Forelimb muscle (tissue), 1 donor: ENCODE measurements around the gene PIAS2. TPM values are rescaled to one million over a fixed set of nuclear protein-coding genes. Genes with fewer than 3 reads are reported as not detected.
"Not testable (repeated sequence)": the region's sequence is repeated elsewhere in the genome, so short reads cannot be mapped to it uniquely, and the experiment has no call there.

Experiments used
- DNase-seq: peaks from one replicate; pipeline ENCODE4 v3.0.0-alpha.2; 2013; ENCODE audit warnings: low read depth
- polyA plus RNA-seq: library from polyadenylated mRNA; unstranded; fragments of 120-200 nt; gene quantifications from one replicate; pipeline ENCODE4 v1.2.1, GENCODE V29; 2013; ENCODE audit not compliant: insufficient read length

Gene PIAS2
- polyA plus RNA-seq, 1 donor: 27.9 TPM

DNA sequence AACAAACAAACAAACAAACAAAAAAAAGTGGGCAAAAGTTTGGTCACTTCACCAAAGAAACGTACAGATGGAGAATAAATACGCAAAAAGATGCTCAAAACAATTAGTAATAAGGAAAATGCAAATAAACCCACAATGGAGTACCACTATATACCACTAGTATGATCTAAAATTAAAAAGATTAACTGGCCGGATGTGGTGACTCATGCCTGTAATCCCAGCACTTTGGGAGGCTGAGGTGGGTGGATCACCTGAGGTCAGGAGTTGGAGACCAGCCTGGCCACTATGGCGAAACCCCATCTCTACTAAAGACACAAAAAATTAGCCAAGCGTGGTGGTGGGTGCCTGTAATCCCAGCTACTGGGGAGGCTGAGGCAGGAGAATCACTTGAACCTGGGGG, 84.9 kb downstream of the PIAS2 start:
- DNase-seq: not testable (repeated sequence)

DNA sequence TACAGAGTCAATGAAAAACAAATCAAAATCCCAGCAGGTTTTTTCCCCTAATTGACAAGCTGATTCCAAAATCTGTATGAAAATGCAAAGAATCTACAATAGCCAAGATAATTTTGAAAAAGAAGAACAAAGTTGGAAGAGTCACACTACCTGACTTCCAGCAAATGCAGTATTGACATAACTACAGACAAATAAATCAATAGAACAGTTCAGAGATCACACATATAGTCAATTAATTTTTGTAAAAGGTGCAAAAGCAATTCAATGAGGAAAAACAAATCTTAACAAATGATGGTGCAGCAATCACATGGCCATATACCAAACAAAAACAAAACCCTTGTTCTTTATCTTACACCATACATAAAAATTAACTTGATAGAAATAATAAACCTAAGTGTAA, 85.9 kb downstream of the PIAS2 start:
- DNase-seq: no peak

DNA sequence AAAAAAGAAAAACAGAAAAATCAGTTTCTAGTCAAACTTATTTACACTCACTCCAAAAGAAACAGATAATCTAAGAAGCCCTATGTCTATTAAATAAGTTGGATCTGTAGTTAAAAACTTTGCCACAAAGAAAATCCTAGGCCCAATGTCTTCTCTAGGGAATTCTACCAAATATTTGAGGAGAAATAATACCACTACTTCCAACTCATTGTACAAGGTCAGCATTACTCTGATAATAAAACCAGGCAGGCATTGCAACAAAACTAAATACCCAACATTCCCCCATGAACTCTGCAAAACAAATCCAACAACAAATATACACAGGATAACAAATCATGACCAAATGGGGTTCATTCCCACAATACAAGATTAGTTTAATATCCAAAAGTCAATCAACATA, 86.7 kb downstream of the PIAS2 start:
- DNase-seq: no peak

DNA sequence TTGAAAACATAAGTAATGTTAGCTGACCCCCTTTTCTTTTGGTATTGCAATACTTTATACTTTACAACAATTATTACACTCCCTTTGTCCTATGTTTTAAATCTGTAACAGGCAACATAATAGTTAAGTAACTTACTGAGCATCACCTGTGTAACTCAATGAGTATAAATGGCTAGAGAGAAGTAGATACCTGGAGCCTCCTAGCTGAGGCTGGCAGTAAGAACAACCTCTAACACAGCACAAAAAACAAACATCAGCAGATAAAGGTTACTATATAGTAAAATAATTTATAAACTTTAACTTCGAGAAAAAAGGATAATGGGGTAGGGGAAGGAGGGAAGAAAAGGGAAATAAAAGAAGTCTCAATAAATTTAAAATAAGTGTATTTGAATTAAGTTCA, 87.4 kb downstream of the PIAS2 start:
- DNase-seq: no peak

DNA sequence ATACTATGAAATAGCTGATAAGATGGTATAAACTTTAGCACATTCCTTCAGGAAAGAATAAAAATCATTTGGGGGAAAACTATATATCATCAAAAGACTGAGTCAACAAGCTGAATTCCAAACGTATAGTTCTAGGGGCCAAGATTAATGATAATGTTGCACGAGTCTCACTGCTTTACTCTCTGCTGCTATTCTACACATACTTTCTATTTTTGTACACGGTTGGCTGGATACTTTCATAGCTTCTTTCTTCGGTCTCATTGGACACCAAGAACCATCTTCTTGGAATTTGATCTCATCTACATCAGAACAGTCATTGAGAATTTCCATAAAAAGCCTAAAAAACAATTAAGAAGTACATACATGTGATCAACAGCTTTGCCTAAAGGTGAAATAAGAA, 87.8 kb downstream of the PIAS2 start:
- DNase-seq: no peak

DNA sequence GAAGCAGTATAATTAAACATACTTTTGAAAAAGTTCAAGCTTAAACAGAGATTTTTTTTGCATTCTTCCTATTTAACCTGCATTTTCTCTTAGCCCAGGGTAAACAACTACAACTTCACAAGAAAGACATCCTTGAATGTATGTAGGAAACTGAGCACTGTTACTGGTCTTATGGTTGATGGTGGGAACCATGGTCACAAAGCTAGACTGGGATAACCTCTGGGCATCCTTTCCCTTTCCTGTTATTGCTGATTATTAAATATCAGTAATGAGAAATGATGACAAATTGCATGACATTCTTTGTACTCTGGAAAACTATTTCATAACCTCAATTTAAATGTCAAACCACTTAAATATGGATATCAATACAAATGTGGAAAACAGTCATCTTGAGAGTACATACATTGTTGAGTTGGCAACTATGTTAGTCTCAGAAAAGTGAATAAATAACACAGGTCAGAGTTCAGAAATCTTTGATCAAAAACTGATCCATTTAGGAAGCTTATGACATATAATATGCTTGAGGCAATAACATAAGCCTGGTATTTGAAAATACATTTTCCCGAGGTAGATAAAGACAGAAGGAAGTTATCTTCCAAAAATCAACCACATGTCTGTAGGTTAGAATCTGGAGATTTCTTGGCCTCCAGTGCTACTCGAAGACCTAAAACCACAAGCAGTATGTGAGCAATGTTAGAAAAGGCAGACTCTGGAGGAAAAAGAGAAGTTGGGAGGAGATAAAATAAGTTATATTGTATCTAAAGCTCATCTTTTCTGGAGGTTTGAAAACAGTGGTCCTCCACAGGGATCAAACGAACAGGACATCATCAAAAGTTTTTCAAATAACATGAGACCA, 95.2 kb downstream of the PIAS2 start:
- no peak for DNase-seq

DNA sequence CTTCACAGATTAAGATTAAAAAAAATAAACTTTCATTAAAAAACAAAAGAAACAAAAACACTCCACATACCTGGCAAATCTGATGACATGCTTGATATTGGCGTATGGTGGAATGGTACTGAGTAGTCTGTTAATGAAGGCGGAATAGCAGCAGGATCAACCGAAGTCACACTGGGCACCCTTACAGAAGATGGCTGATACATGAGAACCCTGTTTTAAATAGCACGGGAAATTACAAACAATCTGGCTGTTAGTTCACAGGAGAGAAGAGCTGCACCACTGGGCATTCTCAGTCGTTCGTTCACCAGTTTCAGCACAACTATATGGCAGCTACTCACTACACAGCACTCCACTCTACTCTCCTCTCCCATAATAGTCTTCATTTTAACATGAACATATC, 96.4 kb downstream of the PIAS2 start:
- no peak for DNase-seq

DNA sequence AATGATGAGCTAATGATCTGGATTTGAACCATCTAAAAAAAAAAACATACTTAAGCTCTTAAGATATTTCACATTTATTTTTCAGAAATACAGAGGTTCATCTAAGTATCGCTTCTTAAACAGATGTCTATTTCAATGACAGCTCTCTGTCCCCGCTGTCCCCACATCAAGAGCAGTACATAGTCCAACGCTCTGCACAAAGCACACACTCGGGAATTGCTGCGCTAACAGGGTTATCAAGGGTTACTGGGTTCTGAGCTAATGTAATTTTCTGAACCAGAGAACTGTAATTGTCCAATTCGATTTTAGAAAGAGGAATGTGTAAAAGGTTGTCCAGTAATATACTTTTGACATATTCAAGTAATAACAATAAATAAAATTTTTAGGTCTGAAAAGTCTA, 101.6 kb downstream of the PIAS2 start:
- no peak for DNase-seq

DNA sequence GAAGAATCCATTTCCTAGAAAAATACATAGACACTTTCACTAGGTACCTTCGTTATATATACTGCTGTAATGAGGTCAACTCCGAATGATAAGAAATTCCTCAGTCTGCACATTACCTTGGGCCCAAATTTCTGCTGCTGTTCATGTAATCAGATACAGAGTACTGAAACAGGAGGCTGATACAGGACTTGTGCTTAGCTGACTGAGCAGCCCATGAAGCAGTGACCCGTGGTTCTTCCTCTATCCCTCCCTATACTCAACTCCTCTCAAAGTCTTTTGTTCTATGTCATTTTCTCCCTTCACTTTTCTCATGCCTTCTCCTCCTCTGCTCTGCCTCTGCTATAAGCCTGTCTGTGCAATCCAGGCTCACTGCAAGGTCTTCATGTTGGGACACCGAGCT, 102.9 kb downstream of the PIAS2 start:
- DNase-seq: no peak

DNA sequence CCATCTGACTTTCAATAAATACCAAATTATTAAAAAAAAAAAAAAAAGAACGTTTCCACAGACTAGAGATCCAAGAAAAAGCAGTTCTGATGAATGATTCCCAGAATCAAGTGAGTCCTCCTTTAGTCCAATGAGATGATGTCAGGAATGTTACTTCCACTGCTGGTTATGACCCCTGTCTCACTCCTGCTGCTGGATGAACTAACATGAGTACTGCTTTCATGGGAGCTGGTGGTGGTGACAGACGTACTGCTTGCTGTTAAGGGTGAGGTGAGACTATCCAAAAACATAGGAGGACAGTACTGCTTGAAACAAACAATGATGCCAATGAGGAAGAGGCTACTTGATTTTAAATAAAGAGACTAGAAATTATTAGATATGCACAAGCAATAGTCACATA, 105.0 kb downstream of the PIAS2 start:
- DNase-seq: no peak

DNA sequence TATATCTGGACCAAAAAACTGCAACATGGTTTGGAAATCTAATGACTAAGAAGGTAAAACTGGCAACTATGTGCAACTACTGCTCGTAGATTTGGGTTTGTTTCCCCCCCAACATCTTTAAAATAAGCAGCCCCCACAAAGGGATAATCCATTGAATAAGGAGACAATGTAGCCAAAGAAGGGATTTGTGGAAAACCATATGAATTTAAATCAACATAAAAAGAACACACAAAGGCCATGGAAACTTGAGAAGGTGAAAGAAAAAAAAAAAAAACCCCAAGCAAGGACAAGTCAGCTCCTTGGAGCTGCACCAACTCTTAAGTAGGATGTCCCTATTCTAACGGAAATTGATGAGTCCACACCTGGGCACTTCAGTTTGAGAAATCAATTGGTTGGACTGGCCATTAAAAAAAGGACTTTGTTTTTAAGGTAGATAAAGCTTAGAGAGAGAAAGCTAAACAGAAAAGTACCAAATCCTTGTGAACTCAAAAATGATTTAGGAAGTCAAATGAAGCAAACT, 106.8 kb downstream of the PIAS2 start:
- DNase-seq: no peak

DNA sequence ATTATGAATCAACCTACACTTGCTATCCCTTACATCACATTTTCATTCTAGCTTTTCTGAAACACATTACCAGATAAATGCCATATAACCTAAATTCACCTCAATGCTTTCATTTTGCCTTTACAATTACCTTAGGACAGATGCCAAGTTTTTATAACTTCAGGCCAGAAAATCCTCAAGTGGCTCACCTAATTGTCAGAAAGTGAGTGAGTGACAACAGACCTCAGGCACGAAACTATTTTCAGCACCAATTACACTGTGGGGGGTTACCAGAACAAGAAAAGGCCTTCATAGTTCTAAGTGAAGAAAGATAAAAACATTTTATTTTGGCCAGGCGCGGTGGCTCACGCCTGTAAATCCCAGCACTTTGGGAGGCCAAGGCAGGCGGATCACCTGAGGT, 108.2 kb downstream of the PIAS2 start:
- no peak for DNase-seq

DNA sequence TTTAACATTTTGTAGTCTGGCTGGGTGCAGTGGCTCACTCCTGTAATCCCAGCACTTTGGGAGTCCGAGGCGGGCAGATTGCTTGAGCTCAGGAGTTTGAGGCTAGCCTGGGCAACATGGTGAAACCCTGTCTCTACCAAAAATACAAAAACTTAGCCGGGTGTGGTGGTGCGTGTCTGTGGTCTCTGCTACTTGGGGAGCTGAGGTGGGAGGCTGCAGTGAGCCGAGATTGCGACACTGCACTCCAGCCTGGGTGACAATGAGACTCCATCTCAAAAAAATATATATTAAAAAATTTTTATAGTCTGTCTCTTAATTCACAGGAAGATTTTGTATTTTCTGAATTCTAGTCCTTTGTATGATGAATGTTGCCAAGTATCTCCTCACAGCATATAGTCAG, 121.4 kb downstream of the PIAS2 start:
- not testable (repeated sequence) for DNase-seq

DNA sequence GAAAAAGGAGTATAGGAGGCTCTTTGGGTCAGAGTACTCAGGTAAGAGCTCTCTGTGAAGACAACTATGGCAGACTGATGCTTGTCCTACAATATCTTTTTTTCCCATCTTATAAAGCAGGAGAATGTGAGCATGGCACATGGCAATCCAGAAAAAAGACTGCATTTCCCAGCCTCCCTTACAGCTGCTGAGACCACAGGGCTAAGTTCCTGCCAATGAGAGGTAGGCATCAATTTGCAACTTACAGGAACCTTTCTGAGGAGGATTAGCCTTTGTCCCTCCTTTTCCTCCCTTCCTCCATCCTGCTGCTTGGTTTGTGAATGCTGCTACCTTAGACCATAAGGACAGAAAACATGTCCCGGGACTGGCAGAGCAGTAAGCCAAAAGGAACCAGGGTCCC, 122.7 kb downstream of the PIAS2 start:
- no peak for DNase-seq

DNA sequence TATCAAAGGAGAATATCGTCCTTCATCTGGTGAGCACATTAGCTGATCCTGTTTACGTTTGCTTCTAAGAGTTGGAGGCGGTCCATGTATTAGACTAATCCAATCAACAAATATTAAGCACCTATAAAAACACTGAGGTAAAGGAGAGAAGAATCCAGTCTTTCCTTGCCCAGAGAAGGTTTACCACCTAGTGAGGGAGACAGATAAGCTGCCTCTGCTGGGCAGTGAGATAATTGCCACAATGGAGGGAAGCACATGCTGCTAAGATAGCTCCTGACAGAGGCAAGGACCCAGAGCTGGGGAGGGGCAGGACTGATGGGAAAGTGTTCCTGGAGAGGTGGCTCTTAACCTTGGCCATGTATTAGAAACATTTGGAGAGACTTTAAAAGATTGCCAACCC, 123.7 kb downstream of the PIAS2 start:
- no peak for DNase-seq

DNA sequence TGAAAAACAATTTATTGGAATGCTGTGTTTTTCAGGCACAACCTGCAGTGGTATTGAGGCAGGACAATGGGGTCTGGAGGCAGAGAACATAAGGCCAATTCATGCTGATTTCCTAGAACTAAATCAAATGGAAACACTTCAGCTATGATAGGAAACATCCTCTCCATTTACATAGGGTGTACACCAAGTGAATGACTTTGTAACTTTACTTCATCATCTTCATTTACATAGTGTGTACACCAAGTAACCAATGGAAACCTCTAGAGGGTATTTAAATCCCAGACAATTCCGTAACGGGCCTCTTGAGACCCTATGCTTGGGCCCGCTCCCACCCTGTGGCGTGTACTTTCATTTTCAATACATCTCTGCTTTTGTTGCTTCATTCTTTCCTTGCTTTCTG, 128.2 kb downstream of the PIAS2 start:
- no peak for DNase-seq

DNA sequence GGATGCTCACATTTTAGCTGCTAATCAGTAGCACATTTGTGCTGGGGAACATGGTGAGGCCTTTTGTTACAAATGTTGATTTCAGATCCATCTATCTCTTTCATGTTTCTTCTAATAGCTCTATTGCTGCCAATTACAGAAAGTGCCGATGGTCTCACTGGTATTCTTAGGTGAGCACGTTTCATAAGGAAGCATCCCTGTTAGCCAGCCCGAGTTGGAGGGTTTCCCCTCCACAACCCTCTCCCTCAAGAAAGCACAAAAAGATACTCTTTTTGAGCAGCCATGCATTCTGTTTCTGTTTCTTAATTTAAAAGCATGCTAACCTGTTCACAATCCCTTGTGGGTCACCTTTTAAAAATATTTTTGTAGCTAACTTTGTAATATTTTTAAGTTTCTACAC, 129.6 kb downstream of the PIAS2 start:
- DNase-seq: no peak

DNA sequence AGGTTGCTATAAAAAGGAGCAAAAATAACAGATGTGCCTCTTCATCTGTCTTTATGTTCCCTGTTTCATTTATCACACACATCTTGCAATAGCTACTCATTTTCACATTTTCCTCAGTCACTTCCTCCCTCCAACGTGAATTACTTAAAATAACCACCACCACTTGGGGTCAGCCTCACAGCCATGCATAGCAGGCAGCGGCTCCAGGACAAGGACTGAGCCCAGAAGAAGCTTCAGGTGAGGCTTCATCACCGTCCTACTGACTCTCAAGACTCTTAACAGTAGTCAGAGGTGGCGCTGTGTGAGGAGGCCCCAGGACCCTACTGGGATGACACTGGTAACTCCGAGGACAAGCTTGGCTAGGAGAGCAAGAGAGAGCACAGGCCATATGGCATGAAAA, 144.9 kb downstream of the PIAS2 start:
- no peak for DNase-seq

DNA sequence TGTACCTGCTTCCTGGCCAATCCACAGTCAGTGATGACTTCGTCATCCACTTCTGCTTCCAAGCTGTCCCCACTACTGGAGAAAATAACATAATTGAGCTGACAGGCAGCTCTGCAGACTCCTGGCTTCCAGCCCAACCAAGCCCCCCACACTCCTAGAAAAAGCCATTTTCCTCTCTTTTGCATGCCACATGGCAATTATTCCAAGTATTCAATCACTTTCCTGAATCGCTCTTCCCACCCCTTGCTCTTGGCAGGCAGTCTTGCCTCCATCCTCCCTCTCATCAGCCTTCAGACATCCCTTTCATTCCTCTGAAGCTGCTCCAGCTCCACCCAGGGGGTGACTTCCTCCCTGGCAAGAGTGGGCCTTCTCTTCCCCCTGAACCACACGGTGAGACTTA, 146.2 kb downstream of the PIAS2 start:
- DNase-seq: no peak

DNA sequence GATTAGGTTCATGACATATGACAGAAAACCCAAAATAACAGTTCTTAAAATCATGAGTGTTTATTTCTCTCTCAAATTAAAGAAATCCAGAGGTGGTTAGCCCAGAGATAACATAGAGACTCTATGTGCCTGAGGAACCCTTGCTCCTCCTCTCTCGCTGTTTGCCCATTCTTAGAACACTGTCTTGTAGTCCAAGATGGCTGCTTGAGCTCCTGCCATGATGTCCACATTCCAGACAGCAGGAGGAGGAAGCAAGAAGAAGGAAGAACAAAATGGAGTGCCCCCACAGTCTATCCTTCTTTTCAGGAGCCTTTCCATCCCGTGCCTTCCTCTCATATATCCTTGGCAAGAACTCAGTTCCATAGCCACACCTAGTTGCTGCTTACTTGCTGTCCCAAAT, 146.6 kb downstream of the PIAS2 start:
- DNase-seq: no peak

DNA sequence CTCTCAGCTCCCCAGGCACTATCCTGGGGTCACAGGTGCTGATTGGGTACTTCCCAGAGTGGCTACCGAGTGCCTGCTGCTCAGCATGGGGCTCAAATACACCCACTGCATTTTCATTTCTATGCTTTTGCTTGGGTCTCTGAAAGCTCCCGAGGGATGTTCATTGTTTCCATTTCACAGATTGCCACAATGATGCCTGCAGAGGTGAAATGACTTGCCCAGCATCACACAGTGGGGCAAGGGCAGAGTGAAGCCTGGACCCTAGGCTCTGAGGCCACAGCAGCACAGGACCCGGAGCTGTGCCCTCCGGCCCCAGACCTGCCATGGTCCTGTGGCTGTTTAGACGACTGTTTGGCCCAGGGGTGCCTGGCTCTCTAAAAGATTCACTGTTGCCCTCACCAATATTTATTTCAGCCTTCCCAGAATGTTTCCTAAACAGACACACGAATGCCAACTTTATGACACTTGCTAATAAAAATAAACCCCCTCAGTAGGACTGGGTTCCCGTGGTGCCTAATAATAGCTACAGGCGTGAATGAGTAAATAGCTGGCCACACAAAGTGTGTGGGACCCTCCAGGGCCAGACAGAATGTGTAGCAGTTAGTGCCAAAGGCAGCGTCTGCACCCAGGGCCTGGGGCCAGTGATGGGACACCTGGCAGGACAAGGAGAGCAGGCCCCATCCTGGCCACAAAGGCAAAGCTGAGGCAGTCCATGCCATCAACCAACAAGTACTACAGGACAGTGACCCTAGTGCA, 149.0 kb downstream of the PIAS2 start:
- DNase-seq: no peak

DNA sequence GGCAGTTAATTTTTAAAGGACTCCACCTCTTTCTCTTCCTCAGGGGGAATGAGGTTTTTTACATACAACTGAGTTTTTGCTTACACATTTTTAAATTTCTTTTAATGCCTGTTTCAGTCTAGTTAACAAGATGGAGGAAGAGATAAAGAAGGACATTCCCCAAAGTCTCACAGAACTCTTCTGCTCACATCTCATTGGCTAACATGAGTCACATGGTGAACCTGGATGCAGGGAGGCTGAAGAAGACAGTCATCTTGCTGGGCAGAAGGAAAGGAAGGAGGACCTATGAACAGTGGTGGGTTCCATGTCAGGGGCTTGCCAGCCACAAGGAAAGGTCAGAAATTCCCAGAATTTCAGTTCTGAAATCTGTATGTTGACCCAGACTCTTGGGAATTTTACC, 150.1 kb downstream of the PIAS2 start:
- no peak for DNase-seq

DNA sequence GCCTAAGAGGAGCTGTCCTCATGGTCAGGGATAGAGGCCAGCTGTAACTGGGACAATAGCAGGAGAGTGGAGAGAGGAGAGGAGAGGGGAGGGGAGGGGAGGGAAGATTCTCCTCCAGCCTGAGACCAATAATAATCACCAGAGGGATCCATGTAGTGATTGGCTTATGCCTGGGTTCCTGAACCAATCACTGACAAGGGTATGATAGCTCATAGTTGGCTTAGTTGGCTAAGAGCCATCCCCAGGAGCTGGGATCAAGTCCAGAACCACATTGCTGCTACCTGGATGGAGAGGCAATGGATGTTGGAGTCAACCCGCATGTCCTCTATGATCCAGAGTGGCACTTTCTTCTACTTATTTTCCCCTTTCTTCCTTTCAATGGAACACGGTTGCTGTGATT, 152.7 kb downstream of the PIAS2 start:
- no peak for DNase-seq
